K562 (cell line): ENCODE measurements around the gene HOXA13. TPM values are rescaled to one million over a fixed set of nuclear protein-coding genes. Genes with fewer than 3 reads are reported as not detected.

Experiments
- C11orf30 ChIP-seq: fragments of 450-650 bp; IDR thresholded peaks from 2 replicates; pipeline ENCODE4 v1.6.1; 2016; ENCODE audit warnings: low read depth, mild to moderate bottlenecking
- RUNX1 ChIP-seq: sonication (generic); IDR thresholded peaks from 2 replicates; pipeline ENCODE4 v1.6.1; 2016; ENCODE audit warnings: antibody characterized with exemption, low read depth
- TCF7 ChIP-seq: sonication (generic); IDR thresholded peaks from 2 replicates; pipeline ENCODE4 v1.6.1; 2016; ENCODE audit warnings: antibody characterized with exemption, borderline replicate concordance
- polyA plus RNA-seq, 8 experiments: library from polyadenylated mRNA; depleted of rRNA in 4 of 8; stranded (reverse) in 5 of 8; unstranded in 3 of 8; fragments of >200 nt; fragmentation: Nextera tagmentation in 2 of 8; fragmentation: Illumina TruSeq in 1 of 8; extraction: Ambion mirVana in 2 of 8; extraction: Trizol in 1 of 8; gene quantifications; 2 replicates each; pipeline versions ENCODE4 v1.2.1 to v1.2.3, GENCODE V29; 2011 to 2014; ENCODE audit warnings: inconsistent platforms in 1 of 8, missing spikeins in 1 of 8
- total RNA-seq, 7 experiments: library from RNA; depleted of rRNA in 6 of 7; stranded (reverse); fragments of >200 nt in 6 of 7; fragmentation: Illumina TruSeq in 2 of 7; extraction: Trizol in 2 of 7; gene quantifications; 2 replicates each; pipeline versions ENCODE4 v1.2.1 to v1.2.3, GENCODE V29; 2011 to 2021; ENCODE audit warnings: low replicate concordance in 1 of 7
- TF ChIP-seq, protein P1 (sequence below), 2 experiments: fragments of 450-650 bp; IDR thresholded peaks; 2 replicates each; pipeline ENCODE4 v1.6.1; 2016; ENCODE audit warnings: mild to moderate bottlenecking in 2 of 2, borderline replicate concordance in 1 of 2, low read depth in 1 of 2, moderate library complexity in 1 of 2

HOXA13 gene
- total and polyA plus RNA-seq, 9 of the 15 experiments (the other 6 are each of a cell fraction or from before 2014, with no cell fraction given), result not detected

- TF ChIP-seq, protein P1, sequence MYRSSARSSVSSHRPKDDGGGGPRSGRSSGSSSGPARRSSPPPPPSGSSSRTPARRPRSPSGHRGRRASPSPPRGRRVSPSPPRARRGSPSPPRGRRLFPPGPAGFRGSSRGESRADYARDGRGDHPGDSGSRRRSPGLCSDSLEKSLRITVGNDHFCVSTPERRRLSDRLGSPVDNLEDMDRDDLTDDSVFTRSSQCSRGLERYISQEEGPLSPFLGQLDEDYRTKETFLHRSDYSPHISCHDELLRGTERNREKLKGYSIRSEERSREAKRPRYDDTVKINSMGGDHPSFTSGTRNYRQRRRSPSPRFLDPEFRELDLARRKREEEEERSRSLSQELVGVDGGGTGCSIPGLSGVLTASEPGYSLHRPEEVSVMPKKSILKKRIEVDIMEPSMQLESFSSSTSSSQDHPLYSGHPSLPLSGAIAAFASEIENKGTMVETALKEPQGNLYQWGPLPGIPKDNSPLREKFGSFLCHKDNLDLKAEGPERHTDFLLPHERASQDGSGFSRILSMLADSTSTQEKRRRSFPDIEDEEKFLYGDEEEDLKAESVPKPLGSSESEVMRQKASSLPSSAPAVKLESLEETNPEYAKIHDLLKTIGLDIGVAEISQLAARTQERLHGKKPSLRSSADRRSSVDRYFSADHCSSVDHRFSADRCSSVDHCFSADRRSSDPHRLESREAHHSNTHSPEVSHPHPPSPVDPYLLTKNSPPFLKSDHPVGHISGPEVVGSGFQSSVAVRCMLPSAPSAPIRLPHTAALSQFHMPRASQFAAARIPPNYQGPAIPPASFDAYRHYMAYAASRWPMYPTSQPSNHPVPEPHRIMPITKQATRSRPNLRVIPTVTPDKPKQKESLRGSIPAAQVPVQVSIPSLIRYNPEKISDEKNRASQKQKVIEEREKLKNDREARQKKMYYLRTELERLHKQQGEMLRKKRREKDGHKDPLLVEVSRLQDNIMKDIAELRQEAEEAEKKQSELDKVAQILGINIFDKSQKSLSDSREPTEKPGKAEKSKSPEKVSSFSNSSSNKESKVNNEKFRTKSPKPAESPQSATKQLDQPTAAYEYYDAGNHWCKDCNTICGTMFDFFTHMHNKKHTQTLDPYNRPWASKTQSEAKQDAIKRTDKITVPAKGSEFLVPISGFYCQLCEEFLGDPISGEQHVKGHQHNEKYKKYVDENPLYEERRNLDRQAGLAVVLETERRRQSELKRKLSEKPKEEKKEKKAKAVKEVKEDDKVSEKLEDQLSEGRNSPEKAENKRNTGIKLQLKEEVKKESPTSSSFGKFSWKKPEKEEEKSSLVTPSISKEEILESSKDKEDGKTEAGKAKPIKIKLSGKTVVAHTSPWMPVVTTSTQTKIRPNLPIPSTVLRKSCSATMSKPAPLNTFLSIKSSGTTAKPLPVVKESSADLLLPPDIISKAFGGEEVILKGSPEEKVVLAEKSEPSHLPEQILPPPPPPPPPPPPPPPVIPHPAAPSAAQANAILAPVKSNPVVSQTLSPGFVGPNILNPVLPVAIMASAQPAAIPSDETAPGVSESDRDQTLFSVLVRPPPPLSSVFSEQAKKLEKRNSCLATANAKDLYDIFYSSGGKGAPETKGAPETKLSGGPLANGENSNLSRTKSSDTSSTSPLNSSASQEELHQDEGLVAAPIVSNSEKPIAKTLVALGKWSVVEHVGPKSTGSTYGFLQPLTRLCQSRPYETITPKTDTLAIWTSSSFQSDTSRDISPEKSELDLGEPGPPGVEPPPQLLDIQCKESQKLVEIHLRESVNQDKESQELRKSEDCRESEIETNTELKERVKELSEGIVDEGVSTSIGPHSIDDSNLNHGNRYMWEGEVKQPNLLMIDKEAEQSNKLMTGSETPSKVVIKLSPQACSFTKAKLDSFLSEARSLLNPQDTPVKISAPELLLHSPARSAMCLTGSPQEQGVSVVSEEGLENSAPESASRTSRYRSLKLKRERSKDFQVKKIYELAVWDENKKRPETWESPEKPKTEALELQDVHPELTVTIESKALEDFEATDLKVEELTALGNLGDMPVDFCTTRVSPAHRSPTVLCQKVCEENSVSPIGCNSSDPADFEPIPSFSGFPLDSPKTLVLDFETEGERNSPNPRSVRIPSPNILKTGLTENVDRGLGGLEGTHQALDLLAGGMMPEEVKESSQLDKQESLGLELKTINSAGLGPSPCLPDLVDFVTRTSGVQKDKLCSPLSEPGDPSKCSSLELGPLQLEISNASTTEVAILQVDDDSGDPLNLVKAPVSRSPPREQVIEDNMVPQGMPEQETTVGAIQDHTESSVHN (IDR thresholded peaks at IDR 0.05; ENCODE audit: borderline replicate concordance in 1 of 2, low read depth in 1 of 2), result no peak
- TF ChIP-seq C11orf30, result no peak
- no peak for TF ChIP-seq RUNX1
- no peak for TF ChIP-seq TCF7
Observed at GRCh38 chr7:27172315-27172774, 27.5 kb downstream of the HOXA13 start (continued).
